WERI-Rb-1 (cell line): ENCODE results near the gene LAMA5.

Source experiments
- DNase-seq: peaks from one replicate; pipeline ENCODE4 v3.0.0-alpha.2; 2020
- H3K27ac ChIP-seq: fragments of 250-450 bp; sonication (Bioruptor Pico); 2 replicates; pipeline ENCODE4 v1.5.1; 2020; ENCODE audit warnings: mild to moderate bottlenecking, moderate library complexity
- H3K27me3 ChIP-seq: fragments of 250-450 bp; sonication (Bioruptor Pico); 2 replicates; pipeline ENCODE4 v1.5.1; 2021; ENCODE audit warnings: mild to moderate bottlenecking, low read depth, moderate library complexity; ENCODE audit not compliant: insufficient read depth, severe bottlenecking
- H3K36me3 ChIP-seq: fragments of 250-450 bp; sonication (Bioruptor Pico); 2 replicates; pipeline ENCODE4 v1.5.1; 2020; ENCODE audit warnings: mild to moderate bottlenecking, moderate library complexity
- H3K4me3 ChIP-seq: 2 replicates; pipeline ENCODE4 v1.5.1; 2011; ENCODE audit warnings: low read depth, mild to moderate bottlenecking, control low read depth, low read length
- H3K9me3 ChIP-seq: fragments of 250-450 bp; sonication (Bioruptor Pico); 2 replicates; pipeline ENCODE4 v1.5.1; 2021; ENCODE audit warnings: mild to moderate bottlenecking, moderate library complexity; ENCODE audit not compliant: severe bottlenecking
- CTCF ChIP-seq: IDR thresholded peaks from 2 replicates; pipeline ENCODE4 v1.5.1; 2011; ENCODE audit warnings: low read depth, mild to moderate bottlenecking, control low read depth, inconsistent platforms, low read length

The LAMA5 gene

DNA sequence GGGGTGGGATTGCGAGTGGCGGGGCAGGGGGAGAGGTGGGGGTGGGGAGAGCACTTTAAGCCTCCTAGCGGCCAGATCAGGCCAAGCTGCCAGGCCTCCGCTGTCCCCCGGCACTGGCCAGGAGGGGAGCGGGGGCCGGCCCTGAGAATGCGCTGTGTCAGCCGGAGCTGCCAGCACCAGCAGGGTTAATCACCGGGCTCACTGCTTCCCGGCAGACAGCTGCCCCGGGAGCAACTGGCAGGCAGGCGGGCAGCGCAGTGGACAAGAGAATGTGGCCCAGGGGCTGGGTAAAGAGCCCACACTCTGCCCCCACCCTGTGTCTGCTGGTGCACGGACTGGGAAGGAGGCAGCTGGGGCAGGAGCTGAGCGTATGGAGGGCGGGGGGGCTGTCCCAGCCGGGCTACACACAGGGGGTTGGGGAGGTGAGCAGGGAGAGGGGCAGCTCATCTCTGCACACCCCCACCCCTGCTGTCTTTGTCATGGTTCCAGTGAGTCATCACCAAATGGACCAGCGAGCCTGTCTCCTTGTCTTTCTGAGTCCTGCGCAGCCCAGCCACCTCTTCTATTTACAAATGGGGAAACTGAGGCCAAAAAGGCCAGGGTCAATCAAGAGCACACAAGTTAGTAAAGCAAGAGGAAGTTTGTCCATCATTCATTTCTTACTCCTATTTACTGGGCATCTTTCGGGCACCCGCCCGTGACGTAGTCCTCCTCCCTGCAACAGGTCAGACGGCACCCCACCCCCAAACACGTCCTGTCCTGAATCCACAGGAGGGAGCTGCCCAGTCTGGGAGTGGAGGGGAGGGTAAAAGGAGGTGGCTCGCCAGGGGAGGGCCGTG, 2.1 kb upstream of the LAMA5 start:
- peak overlapping the region; percentile 92 for H3K27ac ChIP-seq
- no peaks in the 10 kb centered on the region for H3K27me3 ChIP-seq
- TF ChIP-seq CTCF, result peak; percentile 68
- H3K4me3 ChIP-seq, result peak overlapping the region; percentile 67
- DNase-seq, result peak; percentile 85
- peaks cover 3% of the 10 kb centered on the region for H3K9me3 ChIP-seq
- peaks cover 1% of the 10 kb centered on the region; the same call in 1 of the 2 replicates for H3K36me3 ChIP-seq

DNA sequence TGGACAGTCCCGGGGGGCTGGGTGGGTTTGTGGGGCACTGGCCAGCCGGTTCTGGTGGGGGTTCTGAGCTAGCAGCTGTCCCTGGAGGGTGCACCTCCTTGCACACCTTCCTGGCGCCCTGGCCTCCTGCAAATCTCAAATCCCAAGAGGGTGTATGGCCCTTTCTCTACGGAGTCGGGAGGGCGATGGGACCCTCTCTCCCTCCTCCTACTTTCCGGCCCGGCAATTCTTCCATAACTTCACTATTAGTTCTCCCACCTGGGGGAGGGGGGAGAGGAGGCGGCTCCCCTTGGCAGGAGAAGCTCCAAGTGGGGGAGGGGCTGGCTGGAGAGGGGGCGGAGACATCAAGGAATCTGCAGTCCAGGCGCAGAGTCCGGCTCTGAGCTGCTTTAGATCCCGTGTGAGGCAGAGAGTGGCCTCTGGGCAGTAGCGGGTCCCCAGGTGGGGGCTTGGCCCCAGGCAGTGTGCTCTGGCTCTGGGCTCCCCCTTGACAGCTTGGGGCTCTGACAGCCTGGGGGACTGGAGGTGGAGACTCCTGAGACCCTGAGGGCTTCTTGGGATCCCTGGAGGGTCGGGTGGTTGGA, 1.4 kb upstream of the LAMA5 start:
- Histone ChIP-seq H3K27me3 (no peaks in the 10 kb centered on the region), H3K9me3 (no peaks in the 10 kb centered on the region), H3K27ac (peak overlapping the region; percentile 92), H3K36me3 (peaks cover 6% of the 10 kb centered on the region; the same call in 1 of the 2 replicates), H3K4me3 (peak overlapping the region; percentile 67)
- TF ChIP-seq CTCF, result no peak
- peak; percentile 96 for DNase-seq

GRCh38 chr20:62367633-62368391, 700 bp upstream of the LAMA5 start:
- peak; percentile 69 for DNase-seq
- peak overlapping the region; percentile 92 for H3K27ac ChIP-seq
- no peak for TF ChIP-seq CTCF
- H3K36me3 ChIP-seq, result peaks cover 6% of the 10 kb centered on the region; the same call in 1 of the 2 replicates
- H3K4me3 ChIP-seq, result peak overlapping the region; percentile 67
- no peaks in the 10 kb centered on the region for H3K9me3 ChIP-seq
- H3K27me3 ChIP-seq, result no peaks in the 10 kb centered on the region

DNA sequence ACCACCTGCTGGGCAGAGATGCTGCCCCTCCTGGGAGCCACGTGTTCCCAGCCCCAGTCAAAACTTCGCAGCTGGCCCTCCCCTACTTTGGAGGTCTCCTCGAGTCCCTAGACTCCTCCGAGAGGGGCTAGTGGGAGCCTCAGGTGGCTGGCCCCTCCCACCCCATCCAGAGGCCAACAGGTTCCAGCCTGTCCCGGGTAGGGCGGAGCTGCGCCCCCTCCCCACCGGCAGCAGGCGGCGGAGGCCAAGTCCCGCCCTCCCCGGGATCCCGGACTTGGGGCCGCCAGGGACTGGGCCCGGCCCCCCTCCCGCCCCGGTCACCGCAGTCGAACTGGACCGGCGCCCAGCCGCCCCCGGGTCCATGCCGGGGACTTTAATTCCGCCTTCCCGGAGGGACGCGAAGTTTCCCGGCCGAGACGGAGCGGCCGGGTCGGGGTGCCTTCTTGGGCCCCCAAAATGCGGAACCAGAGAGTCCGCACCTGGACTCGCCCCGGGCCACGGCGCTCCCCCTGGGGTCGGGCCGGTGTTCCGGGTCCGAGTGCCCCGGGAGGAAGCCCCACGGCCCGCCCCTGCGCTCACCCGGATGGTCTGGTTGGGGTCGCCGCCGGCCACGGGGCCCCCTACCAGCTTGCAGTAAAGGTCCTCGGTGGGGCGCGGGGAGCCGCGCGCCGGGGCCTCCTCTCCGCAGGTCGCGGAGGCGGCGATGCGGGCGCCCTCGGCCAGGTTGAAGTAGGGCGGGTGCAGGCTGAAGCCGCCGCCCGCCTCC, 559 bp downstream of the LAMA5 start:
- TF ChIP-seq CTCF, result no peak
- peak; percentile 81 for DNase-seq
- Histone ChIP-seq H3K27me3 (no peaks in the 10 kb centered on the region), H3K4me3 (peak overlapping the region; percentile 83), H3K36me3 (peaks cover 17% of the 10 kb centered on the region), H3K27ac (peak overlapping the region; percentile 93), H3K9me3 (no peaks in the 10 kb centered on the region)

- Histone ChIP-seq H3K36me3 (peaks cover 24% of the 10 kb centered on the region), H3K9me3 (no peaks in the 10 kb centered on the region), H3K27me3 (no peaks in the 10 kb centered on the region), H3K4me3 (peak overlapping the region; percentile 83), H3K27ac (peak overlapping the region; percentile 93)
- peak; percentile 74 for DNase-seq
- no peak for TF ChIP-seq CTCF
These were observed 1.2 kb downstream of the LAMA5 start for GRCh38 chr20:62365814-62366369.
